Measurements from ENCODE around the gene TRPC4AP.

The TRPC4AP gene

GRCh38 chr20:35000922-35001595, 91.5 kb downstream of the TRPC4AP start:
- no peak for DNase-seq

GRCh38 chr20:35000311-35000921, 92.2 kb downstream of the TRPC4AP start:
- no peak for DNase-seq

GRCh38 chr20:34999782-35000181, 92.8 kb downstream of the TRPC4AP start:
- no peak for DNase-seq

- DNase-seq, result no peak
Measured at GRCh38 chr20:34999021-34999451, 93.6 kb downstream of the TRPC4AP start.

GRCh38 chr20:34998331-34998950, 94.2 kb downstream of the TRPC4AP start:
- DNase-seq, result no peak

GRCh38 chr20:34997774-34998173, 94.8 kb downstream of the TRPC4AP start:
- DNase-seq, result no peak

GRCh38 chr20:34997131-34997561, 95.5 kb downstream of the TRPC4AP start:
- no peak for DNase-seq

- DNase-seq, result no peak
Measured at GRCh38 chr20:34996243-34997028, 96.2 kb downstream of the TRPC4AP start.

- DNase-seq, result no peak
Measured at GRCh38 chr20:34995696-34996095, 96.9 kb downstream of the TRPC4AP start.

GRCh38 chr20:34995192-34995591, 97.4 kb downstream of the TRPC4AP start:
- DNase-seq, result no peak

- DNase-seq, result no peak
Measured at GRCh38 chr20:34994509-34995131, 98.0 kb downstream of the TRPC4AP start.

- DNase-seq, result no peak
Measured at GRCh38 chr20:34993941-34994508, 98.6 kb downstream of the TRPC4AP start.

- no peak for DNase-seq
Measured at GRCh38 chr20:34992751-34993417, 99.7 kb downstream of the TRPC4AP start.

- no peak for DNase-seq
Measured at GRCh38 chr20:34990661-34991214, 101.9 kb downstream of the TRPC4AP start.

GRCh38 chr20:34990231-34990630, 102.4 kb downstream of the TRPC4AP start:
- DNase-seq, result no peak

- DNase-seq, result no peak
Measured at GRCh38 chr20:34989670-34990069, 102.9 kb downstream of the TRPC4AP start.

GRCh38 chr20:34989118-34989517, 103.5 kb downstream of the TRPC4AP start:
- DNase-seq, result no peak

GRCh38 chr20:34988191-34988540, 104.4 kb downstream of the TRPC4AP start:
- DNase-seq, result no peak

- no peak for DNase-seq
Measured at GRCh38 chr20:34987288-34988190, 105.1 kb downstream of the TRPC4AP start.
